Right ventricle myocardium superior (tissue), 1 donor: ENCODE results near the gene ZDHHC20. TPM values are rescaled to one million over a fixed set of nuclear protein-coding genes. Genes with fewer than 3 reads are reported as not detected.
"Not testable (repeated sequence)": the region's sequence is repeated elsewhere in the genome, so short reads cannot be mapped to it uniquely, and the experiment has no call there.

Source experiments
- ATAC-seq: fragments of 200-7000 bp; cut with Tn5 transposase; one replicate; pipeline ENCODE4 v1.9.1; 2020; ENCODE audit warnings: mild to moderate bottlenecking; ENCODE audit not compliant: poor library complexity
- DNase-seq: peaks from one replicate; pipeline ENCODE4 v3.0.0-alpha.2; 2020
- intact Hi-C: fragments of 100-400 bp; cut with DNase I; formaldehyde crosslinking; loops from one replicate; pipeline ENCODE4 v1.11.2; 2022
- total RNA-seq: library from RNA; stranded (reverse); fragmentation: NEBNext Ultra II Directional; extraction: Animal tissue kit (Norgen Biotek cat#: 25700); gene quantifications from one replicate; pipeline ENCODE4 v1.2.1, GENCODE V29; 2021
- donor health status: DM: no; HTN: yes; CAD: no; lungs with severe emphysema.

ZDHHC20 gene
- total RNA-seq, 1 donor from 2014 or later = 12.6 TPM

- DNase-seq, ATAC-seq, intact Hi-C loops: not testable (repeated sequence)
These were observed 81.8 kb downstream of the ZDHHC20 start for GRCh38 chr13:21376998-21377985.

GRCh38 chr13:21372530-21372929 is 86.6 kb downstream of the ZDHHC20 start:
- ATAC-seq (no peak), DNase-seq (no peak)
- intact Hi-C loops = no loop called here

GRCh38 chr13:21371011-21371410 is 88.1 kb downstream of the ZDHHC20 start:
- DNase-seq = no peak
- no peak for ATAC-seq
- intact Hi-C loops = no loop called here

- intact Hi-C loops = no loop called here
- DNase-seq (no peak), ATAC-seq (no peak)
These were observed 93.5 kb downstream of the ZDHHC20 start for GRCh38 chr13:21365574-21365973.

- ATAC-seq = no peak
- intact Hi-C loops = no loop called here
These were observed 94.2 kb downstream of the ZDHHC20 start for GRCh38 chr13:21364916-21365315.

GRCh38 chr13:21364357-21364756 is 94.7 kb downstream of the ZDHHC20 start:
- DNase-seq (no peak), ATAC-seq (no peak)
- intact Hi-C loops = no loop called here

More at GRCh38 chr13:21364916-21365315, 94.2 kb downstream of the ZDHHC20 start:
- no peak for DNase-seq

- DNase-seq (no peak), ATAC-seq (no peak)
- intact Hi-C loops = no loop called here
These were observed 96.4 kb downstream of the ZDHHC20 start for GRCh38 chr13:21362741-21363140.

GRCh38 chr13:21361706-21362105 is 97.4 kb downstream of the ZDHHC20 start:
- intact Hi-C loops = no loop called here
- DNase-seq (no peak), ATAC-seq (no peak)

- intact Hi-C loops = no loop called here
These were observed 98.0 kb downstream of the ZDHHC20 start for GRCh38 chr13:21361123-21361522.

GRCh38 chr13:21360463-21360862 is 98.6 kb downstream of the ZDHHC20 start:
- intact Hi-C loops = no loop called here
- DNase-seq (no peak), ATAC-seq (no peak)

More at GRCh38 chr13:21361123-21361522, 98.0 kb downstream of the ZDHHC20 start:
- ATAC-seq (no peak), DNase-seq (no peak)

- intact Hi-C loops = no loop called here
- ATAC-seq (no peak), DNase-seq (no peak)
These were observed 99.2 kb downstream of the ZDHHC20 start for GRCh38 chr13:21359855-21360254.

GRCh38 chr13:21355304-21355703 is 103.8 kb downstream of the ZDHHC20 start:
- intact Hi-C loops = no loop called here
- ATAC-seq = no peak
- DNase-seq = no peak

- intact Hi-C loops = no loop called here
- DNase-seq (no peak), ATAC-seq (no peak)
These were observed 104.4 kb downstream of the ZDHHC20 start for GRCh38 chr13:21354721-21355120.

GRCh38 chr13:21348488-21349120 is 110.5 kb downstream of the ZDHHC20 start:
- DNase-seq = no peak
- no peak for ATAC-seq
- intact Hi-C loops = no loop called here

- DNase-seq (no peak), ATAC-seq (no peak)
- intact Hi-C loops = no loop called here
These were observed 111.3 kb downstream of the ZDHHC20 start for GRCh38 chr13:21347753-21348318.

GRCh38 chr13:21344662-21345176 is 114.4 kb downstream of the ZDHHC20 start:
- DNase-seq (no peak), ATAC-seq (no peak)
- intact Hi-C loops = no loop called here

GRCh38 chr13:21343659-21344058 is 115.4 kb downstream of the ZDHHC20 start:
- no peak for ATAC-seq
- intact Hi-C loops = no loop called here
- no peak for DNase-seq

GRCh38 chr13:21342699-21343442 is 116.2 kb downstream of the ZDHHC20 start:
- intact Hi-C loops = no loop called here
- DNase-seq = no peak
- no peak for ATAC-seq
